Loucy (cell line): Measurements from ENCODE around the gene AP2B1.

ENCODE experiments used
- H2AFZ ChIP-seq: fragments of 200-600 bp; sonication (generic); 2 replicates; pipeline ENCODE4 v1.6.0; 2016; ENCODE audit warnings: antibody characterized with exemption, mild to moderate bottlenecking, low read length, moderate library complexity
- H3F3A ChIP-seq: fragments of 200-600 bp; 2 replicates; pipeline ENCODE4 v1.6.0; 2016; ENCODE audit warnings: antibody characterized with exemption, low read depth, mild to moderate bottlenecking
- H3K27me3 ChIP-seq: fragments of 200-600 bp; sonication (generic); 2 replicates; pipeline ENCODE4 v1.6.1; 2014; ENCODE audit warnings: low read length, mild to moderate bottlenecking; ENCODE audit not compliant: insufficient read depth, poor library complexity, severe bottlenecking
- H3K36me3 ChIP-seq: fragments of 200-600 bp; sonication (generic); 2 replicates; pipeline ENCODE4 v1.6.1; 2016; ENCODE audit warnings: low read length; ENCODE audit not compliant: insufficient read depth
- H3K4me1 ChIP-seq: fragments of 200-600 bp; sonication (generic); 2 replicates; pipeline ENCODE4 v1.5.1; 2014; ENCODE audit warnings: low read length, mild to moderate bottlenecking; ENCODE audit not compliant: insufficient read depth, poor library complexity, severe bottlenecking
- H3K4me2 ChIP-seq: fragments of 200-600 bp; sonication (generic); 2 replicates; pipeline ENCODE4 v1.6.0; 2014; ENCODE audit warnings: antibody characterized with exemption, low read length, low read depth, mild to moderate bottlenecking; ENCODE audit not compliant: poor library complexity, severe bottlenecking
- H3K4me3 ChIP-seq: fragments of 200-600 bp; sonication (generic); 2 replicates; pipeline ENCODE4 v1.5.1; 2014; ENCODE audit warnings: low read length, mild to moderate bottlenecking, mixed read lengths; ENCODE audit not compliant: poor library complexity, severe bottlenecking
- H3K79me2 ChIP-seq: fragments of 200-600 bp; sonication (generic); 2 replicates; pipeline ENCODE4 v1.6.1; 2014; ENCODE audit warnings: low read length; ENCODE audit not compliant: insufficient read depth
- H3K9ac ChIP-seq: fragments of 200-600 bp; sonication (generic); 2 replicates; pipeline ENCODE4 v1.6.0; 2014; ENCODE audit warnings: mild to moderate bottlenecking, low read depth, low read length, moderate library complexity; ENCODE audit not compliant: poor library complexity, severe bottlenecking
- H3K9me2 ChIP-seq: fragments of 200-600 bp; sonication (generic); replicated peaks from 2 replicates; pipeline ENCODE4 v1.6.1; 2016; ENCODE audit warnings: low read depth, low read length, mixed read lengths
- H3K9me3 ChIP-seq: fragments of 200-600 bp; sonication (generic); 2 replicates; pipeline ENCODE4 v1.6.1; 2014; ENCODE audit warnings: mild to moderate bottlenecking, antibody characterized with exemption, low read length, low read depth; ENCODE audit not compliant: insufficient read depth
- H4K20me1 ChIP-seq: fragments of 200-600 bp; sonication (generic); 2 replicates; pipeline ENCODE4 v1.6.0; 2014; ENCODE audit warnings: antibody characterized with exemption, low read length, mild to moderate bottlenecking; ENCODE audit not compliant: insufficient read depth, poor library complexity, severe bottlenecking
- EZH2phosphoT487 ChIP-seq: fragments of 200-600 bp; IDR thresholded peaks from 2 replicates; pipeline ENCODE4 v1.6.1; 2018; ENCODE audit warnings: antibody characterized with exemption, mild to moderate bottlenecking, moderate library complexity, borderline replicate concordance
- TF ChIP-seq, protein P1 (sequence below): fragments of 200-600 bp; sonication (generic); conservative IDR thresholded peaks from 2 replicates; pipeline ENCODE4 v1.5.1; 2014; ENCODE audit warnings: mild to moderate bottlenecking, antibody characterized with exemption, low read length

AP2B1 gene

DNA sequence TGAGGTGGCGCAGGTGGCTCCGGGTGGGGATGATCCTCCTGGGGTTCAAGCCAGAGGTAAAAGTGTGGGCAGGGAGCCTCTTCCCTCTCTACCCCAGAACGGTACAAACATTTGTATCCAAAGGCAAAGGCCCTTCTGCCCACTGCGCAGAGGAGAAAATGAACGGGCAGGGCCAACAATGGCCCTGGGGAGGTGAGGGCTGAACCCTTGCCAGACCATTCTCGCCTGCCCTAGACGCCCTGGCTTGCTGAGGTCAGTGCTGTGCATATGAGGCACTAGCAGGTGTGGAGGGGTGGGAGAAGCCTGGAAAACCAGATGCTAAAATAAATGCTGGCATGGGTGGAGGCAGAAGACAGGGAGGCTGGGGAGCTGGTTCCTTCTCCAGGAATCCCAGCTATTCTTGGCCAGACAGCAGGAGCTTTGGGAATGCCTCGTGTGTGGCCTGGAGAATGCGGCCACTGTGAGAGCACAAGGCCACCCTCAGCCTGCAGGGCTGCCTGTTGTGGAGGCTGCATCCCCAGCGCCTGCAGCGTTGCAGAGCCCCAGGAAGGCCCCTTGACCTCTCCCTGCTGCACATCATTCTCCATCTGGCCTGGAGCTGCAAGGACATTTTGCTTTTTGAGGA lies 178.1 kb downstream of the AP2B1 start:
- H3K4me2 ChIP-seq = peak overlapping the region; percentile 55
- H3K9ac ChIP-seq = peak overlapping the region; percentile 76
- H3K9me3 ChIP-seq = no peaks in the 10 kb centered on the region
- H3K4me3 ChIP-seq = peak overlapping the region; percentile 75
- no peaks in the 10 kb centered on the region for H3K9me2 ChIP-seq
- no peaks in the 10 kb centered on the region for H4K20me1 ChIP-seq
- peaks cover 6% of the 10 kb centered on the region for H3K4me1 ChIP-seq
- no peaks in the 10 kb centered on the region for H3K36me3 ChIP-seq
- H2AFZ ChIP-seq = no peak overlapping the region
- H3K27me3 ChIP-seq = no peaks in the 10 kb centered on the region
- H3F3A ChIP-seq = no peaks in the 10 kb centered on the region
- TF ChIP-seq, protein P1, sequence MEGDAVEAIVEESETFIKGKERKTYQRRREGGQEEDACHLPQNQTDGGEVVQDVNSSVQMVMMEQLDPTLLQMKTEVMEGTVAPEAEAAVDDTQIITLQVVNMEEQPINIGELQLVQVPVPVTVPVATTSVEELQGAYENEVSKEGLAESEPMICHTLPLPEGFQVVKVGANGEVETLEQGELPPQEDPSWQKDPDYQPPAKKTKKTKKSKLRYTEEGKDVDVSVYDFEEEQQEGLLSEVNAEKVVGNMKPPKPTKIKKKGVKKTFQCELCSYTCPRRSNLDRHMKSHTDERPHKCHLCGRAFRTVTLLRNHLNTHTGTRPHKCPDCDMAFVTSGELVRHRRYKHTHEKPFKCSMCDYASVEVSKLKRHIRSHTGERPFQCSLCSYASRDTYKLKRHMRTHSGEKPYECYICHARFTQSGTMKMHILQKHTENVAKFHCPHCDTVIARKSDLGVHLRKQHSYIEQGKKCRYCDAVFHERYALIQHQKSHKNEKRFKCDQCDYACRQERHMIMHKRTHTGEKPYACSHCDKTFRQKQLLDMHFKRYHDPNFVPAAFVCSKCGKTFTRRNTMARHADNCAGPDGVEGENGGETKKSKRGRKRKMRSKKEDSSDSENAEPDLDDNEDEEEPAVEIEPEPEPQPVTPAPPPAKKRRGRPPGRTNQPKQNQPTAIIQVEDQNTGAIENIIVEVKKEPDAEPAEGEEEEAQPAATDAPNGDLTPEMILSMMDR = no peak
- TF ChIP-seq EZH2phosphoT487 = no peak
- no peaks in the 10 kb centered on the region for H3K79me2 ChIP-seq

DNA sequence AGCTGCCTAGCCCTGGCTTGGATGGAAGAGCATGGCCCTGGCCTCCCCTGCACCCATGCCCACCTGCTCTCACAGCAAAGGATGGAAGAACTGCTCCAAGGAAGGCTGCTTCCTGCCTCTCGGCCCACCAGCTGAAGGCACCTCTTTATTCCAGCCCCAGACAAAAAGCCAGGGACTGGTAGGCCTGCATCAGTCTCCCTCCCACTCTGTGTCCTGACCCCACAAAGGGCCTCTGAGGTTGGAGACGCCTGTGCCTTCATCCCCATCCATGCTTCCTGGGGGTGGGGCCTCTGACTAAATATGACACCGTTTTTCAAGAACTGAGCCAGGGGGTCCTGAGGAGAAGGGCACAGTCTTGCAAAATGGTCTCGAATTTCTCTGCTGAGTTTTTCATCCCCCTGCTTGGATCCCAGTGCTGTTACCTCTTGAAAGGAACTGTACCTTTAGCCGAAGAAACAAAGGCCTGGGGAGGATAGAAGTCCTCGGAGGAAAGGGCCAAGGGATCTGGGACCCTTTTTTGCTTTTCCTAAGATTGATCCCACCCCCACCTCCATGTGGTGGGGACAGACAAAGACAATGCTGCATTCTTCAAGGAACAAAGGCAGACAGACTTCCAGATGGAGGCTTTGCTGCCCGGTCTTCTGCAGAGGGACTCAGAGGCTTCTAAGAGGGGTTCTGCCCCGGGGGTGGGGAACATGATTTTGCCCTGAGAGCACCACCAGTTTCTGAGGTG lies 178.8 kb downstream of the AP2B1 start:
- H3K4me1 ChIP-seq = peaks cover 6% of the 10 kb centered on the region
- no peak overlapping the region for H2AFZ ChIP-seq
- no peak overlapping the region for H3K4me3 ChIP-seq
- peak overlapping the region; percentile 55 for H3K4me2 ChIP-seq
- no peak overlapping the region for H3K9ac ChIP-seq
- no peaks in the 10 kb centered on the region for H3K27me3 ChIP-seq
- no peaks in the 10 kb centered on the region for H3K9me3 ChIP-seq
- H4K20me1 ChIP-seq = no peaks in the 10 kb centered on the region
- H3K9me2 ChIP-seq = no peaks in the 10 kb centered on the region
- TF ChIP-seq, protein P1 = no peak
- no peak for TF ChIP-seq EZH2phosphoT487
- H3F3A ChIP-seq = no peaks in the 10 kb centered on the region
- H3K36me3 ChIP-seq = no peaks in the 10 kb centered on the region
- H3K79me2 ChIP-seq = no peaks in the 10 kb centered on the region

DNA sequence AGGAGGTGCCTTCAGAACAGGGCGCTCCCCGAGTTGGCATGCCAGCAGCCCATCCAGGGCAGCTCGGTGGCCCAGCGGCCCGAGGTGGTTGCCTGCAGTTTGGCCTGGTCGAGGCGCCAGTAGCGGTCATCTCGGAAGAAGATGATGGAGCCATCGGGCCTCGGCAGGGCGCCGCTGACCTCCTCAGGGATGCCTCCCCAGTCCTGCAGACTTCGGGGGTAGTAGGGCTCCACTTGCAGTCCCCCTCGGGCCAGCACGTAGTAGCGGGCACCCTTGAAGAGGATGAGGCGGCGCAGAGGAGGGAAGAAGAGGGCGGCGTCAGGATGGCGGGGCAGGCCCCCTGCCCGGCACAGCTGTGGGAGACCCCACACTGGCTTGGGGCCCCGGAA lies 179.4 kb downstream of the AP2B1 start:
- Histone ChIP-seq H3K79me2 (no peaks in the 10 kb centered on the region), H3K9ac (no peak overlapping the region), H4K20me1 (no peaks in the 10 kb centered on the region), H3K36me3 (no peaks in the 10 kb centered on the region), H3K4me2 (no peak overlapping the region), H3K9me2 (no peaks in the 10 kb centered on the region), H3K27me3 (no peaks in the 10 kb centered on the region), H3K9me3 (no peaks in the 10 kb centered on the region), H3F3A (no peaks in the 10 kb centered on the region), H2AFZ (no peak overlapping the region), H3K4me1 (peaks cover 6% of the 10 kb centered on the region), H3K4me3 (no peak overlapping the region)
- TF ChIP-seq EZH2phosphoT487 = no peak
- TF ChIP-seq, protein P1 = no peak
